Endothelial cell of umbilical vein (primary cell): ENCODE data around the gene PDE11A. TPM values are rescaled to one million over a fixed set of nuclear protein-coding genes. Genes with fewer than 3 reads are reported as not detected.

Source experiments
- BruUV-seq: library from RNA; stranded (reverse); fragments of 400-500 nt; replicated peaks from 2 replicates; lab custom pipeline; 2021; lab: Mats Ljungman, UMichigan
- CTCF ChIA-PET: fragments of 300-600, 350-600 bp; sonication (Branson Sonifier 250); formaldehyde crosslinking; loops from one replicate; lab custom pipeline; 2021; ENCODE audit warnings: antibody characterized with exemption, inconsistent platforms; lab: Charles Lee
- POLR2A ChIA-PET: fragments of 300-600, 350-600 bp; sonication (Branson Sonifier 250); formaldehyde crosslinking; loops from one replicate; lab custom pipeline; 2021; ENCODE audit warnings: antibody characterized with exemption, inconsistent platforms; lab: Charles Lee
- DNase-seq: peaks from one replicate; pipeline ENCODE4 v3.0.0-alpha.2; 2011; ENCODE audit warnings: low read depth, low spot score
- FAIRE-seq: peaks from 2 replicates; lab custom pipeline; 2011; peaks lifted over from hg19 to GRCh38; lab: Jason Lieb, UNC
- H2AFZ ChIP-seq: 2 replicates; pipeline ENCODE4 v1.6.0; 2012; ENCODE audit warnings: low read depth, low read length, control low read depth, inconsistent platforms
- H3K27ac ChIP-seq: 2 replicates; pipeline ENCODE4 v1.5.1; 2011; ENCODE audit warnings: low read depth, mild to moderate bottlenecking, control low read depth, low read length, moderate library complexity; ENCODE audit not compliant: insufficient read depth
- H3K27me3 ChIP-seq, 2 experiments: 2 replicates each; pipeline versions ENCODE4 v1.6.0 to v1.6.1; 2011; ENCODE audit warnings: low read length in 2 of 2, mixed read lengths in 1 of 2; ENCODE audit not compliant: control insufficient read depth in 2 of 2, insufficient read depth in 2 of 2
- H3K36me3 ChIP-seq, 2 experiments: 2 replicates in 1 of 2; 3 replicates in 1 of 2; pipeline ENCODE4 v1.5.1; 2011; ENCODE audit warnings: low read length in 2 of 2, mild to moderate bottlenecking in 1 of 2, moderate library complexity in 1 of 2; ENCODE audit not compliant: control insufficient read depth in 2 of 2, insufficient read depth in 2 of 2; ENCODE audit errors: extremely low read depth in 1 of 2
- H3K4me1 ChIP-seq: 3 replicates; pipeline ENCODE4 v1.5.1; 2011; ENCODE audit warnings: mild to moderate bottlenecking, low read length; ENCODE audit not compliant: control insufficient read depth, insufficient read depth; ENCODE audit errors: extremely low read depth
- H3K4me2 ChIP-seq: 2 replicates; pipeline ENCODE4 v1.6.1; 2011; ENCODE audit warnings: low read length, control low read depth, mixed read lengths; ENCODE audit not compliant: insufficient read depth
- H3K4me3 ChIP-seq, 3 experiments: fragments of 200-600 bp in 1 of 3; sonication (generic), shearing (Covaris generic) in 1 of 3; replicated peaks in 1 of 3; 2 replicates each; pipeline ENCODE4 v1.5.1; 2011 to 2016; ENCODE audit warnings: control low read depth in 3 of 3, low read length in 3 of 3, mild to moderate bottlenecking in 2 of 3, inconsistent platforms in 1 of 3, low read depth in 1 of 3, moderate library complexity in 1 of 3; ENCODE audit not compliant: insufficient read depth in 1 of 3
- H3K79me2 ChIP-seq: 2 replicates; pipeline ENCODE4 v1.6.0; 2012; ENCODE audit warnings: low read length, inconsistent platforms; ENCODE audit not compliant: control insufficient read depth, insufficient read depth
- H3K9ac ChIP-seq: replicated peaks from 2 replicates; pipeline ENCODE3; 2011; ENCODE audit warnings: low read length, control low read depth; ENCODE audit not compliant: insufficient read depth; ENCODE audit errors: extremely low read depth
- H3K9me1 ChIP-seq: replicated peaks from 3 replicates; pipeline ENCODE4 v1.6.0; 2011; ENCODE audit warnings: mild to moderate bottlenecking, low read length; ENCODE audit not compliant: control insufficient read depth, insufficient read depth; ENCODE audit errors: extremely low read depth
- H3K9me3 ChIP-seq: replicated peaks from 2 replicates; pipeline ENCODE4 v1.5.1; 2012; ENCODE audit warnings: low read length, inconsistent platforms; ENCODE audit not compliant: control insufficient read depth, insufficient read depth
- H4K20me1 ChIP-seq: replicated peaks from 2 replicates; pipeline ENCODE3; 2011; ENCODE audit warnings: mild to moderate bottlenecking, low read length; ENCODE audit not compliant: control insufficient read depth, insufficient read depth; ENCODE audit errors: extremely low read depth
- CTCF ChIP-seq, 2 donors: IDR thresholded peaks; 1 replicate in 1 of 2; 2 replicates in 1 of 2; pipeline ENCODE4 v1.5.1; 2011; ENCODE audit warnings: low read length in 2 of 2, mild to moderate bottlenecking in 2 of 2, moderate library complexity in 2 of 2, control low read depth in 1 of 2, inconsistent platforms in 1 of 2, low read depth in 1 of 2; ENCODE audit not compliant: insufficient read depth in 1 of 2; ENCODE audit errors: extremely low read depth in 1 of 2
- EZH2 ChIP-seq: IDR thresholded peaks from 2 replicates; pipeline ENCODE4 v1.6.1; 2012; ENCODE audit warnings: borderline replicate concordance, low read depth, mild to moderate bottlenecking, moderate library complexity, low read length, inconsistent platforms; ENCODE audit not compliant: severe bottlenecking
- FOS ChIP-seq: IDR thresholded peaks from 2 replicates; pipeline ENCODE4 v1.6.1; 2011; ENCODE audit warnings: mild to moderate bottlenecking, low read length, moderate library complexity, borderline replicate concordance; ENCODE audit not compliant: insufficient read depth
- GATA2 ChIP-seq: IDR thresholded peaks from 2 replicates; pipeline ENCODE4 v1.7.0; 2011; ENCODE audit warnings: low read depth, mild to moderate bottlenecking, moderate library complexity, mixed read lengths, low read length; ENCODE audit not compliant: insufficient read length, insufficient read depth
- JUN ChIP-seq: IDR thresholded peaks from 2 replicates; pipeline ENCODE4 v1.6.1; 2011; ENCODE audit warnings: borderline replicate concordance, low read depth; ENCODE audit not compliant: insufficient read length, insufficient read depth
- MAX ChIP-seq: IDR thresholded peaks from 2 replicates; pipeline ENCODE4 v1.6.1; 2011; ENCODE audit not compliant: insufficient read depth, insufficient read length
- MYC ChIP-seq: IDR thresholded peaks from one replicate; pipeline ENCODE4 v1.6.1; 2011; ENCODE audit warnings: mild to moderate bottlenecking, low read depth, low read length
- POLR2A ChIP-seq: IDR thresholded peaks from 2 replicates; pipeline ENCODE4 v1.6.1; 2012; ENCODE audit warnings: low read depth, mild to moderate bottlenecking, control low read depth, low read length
- POLR2AphosphoS5 ChIP-seq: IDR thresholded peaks from 2 replicates; pipeline ENCODE4 v1.6.1; 2012; ENCODE audit warnings: low read depth, mild to moderate bottlenecking, control low read depth, low read length, moderate library complexity; ENCODE audit not compliant: insufficient read depth
- dilution Hi-C: fragments of 300-500 bp; cut with MboI; formaldehyde crosslinking; loops from one replicate; pipeline ENCODE4 v1.15.0; 2019; ENCODE audit warnings: low sequenced_read_pairs; ENCODE audit not compliant: extremely low pct_ligation_motif_present
- intact Hi-C: fragments of 100-400 bp; cut with micrococcal nuclease; formaldehyde crosslinking; loops from one replicate; pipeline ENCODE4 v1.10.0; 2022
- polyA plus RNA-seq, 4 experiments: library from polyadenylated mRNA; depleted of rRNA in 3 of 4; stranded (reverse) in 3 of 4; unstranded in 1 of 4; fragments of >200 nt; gene quantifications; 2 replicates each; pipeline versions ENCODE4 v1.2.1 to v1.2.3, GENCODE V29; 2011 to 2012; ENCODE audit warnings: missing spikeins in 1 of 4
- total RNA-seq: library from RNA; stranded (reverse); gene quantifications from 2 replicates; pipeline ENCODE4 v1.2.3, GENCODE V29; 2021

PDE11A gene
- total and polyA plus RNA-seq, 2 donors (not counting 3 experiments of a cell fraction or from before 2014, with no cell fraction given) = 0.07 to 0.51 TPM

- Histone ChIP-seq H3K4me2 (no peak overlapping the region), H3K4me1 (no peaks in the 10 kb centered on the region), H3K27me3 (no peaks in the 10 kb centered on the region), H3K79me2 (no peaks in the 10 kb centered on the region), H2AFZ (no peak overlapping the region), H3K27ac (no peak overlapping the region), H3K9me3 (no peaks in the 10 kb centered on the region), H3K9me1 (no peaks in the 10 kb centered on the region), H3K4me3 (no peak overlapping the region), H3K9ac (no peak overlapping the region), H3K36me3 (no peaks in the 10 kb centered on the region), H4K20me1 (no peaks in the 10 kb centered on the region)
- DNase-seq = no peak
- ChIA-PET POLR2A (no interaction called here), CTCF (no interaction called here)
- FAIRE-seq = no peak
- dilution Hi-C loops (no loop called here), intact Hi-C loops (no loop called here)
- BruUV-seq = no TSS peak
- no peak for TF ChIP-seq EZH2
- no peak for TF ChIP-seq CTCF (IDR thresholded peaks at IDR 0.05; ENCODE audit: extremely low read depth in 1 of 2, insufficient read depth in 1 of 2, low read depth in 1 of 2, low read length in 2 of 2)
- no peak for TF ChIP-seq POLR2A
- no peak for TF ChIP-seq MYC
- no peak for TF ChIP-seq JUN
- TF ChIP-seq GATA2 = no peak
- no peak for TF ChIP-seq MAX
- no peak for TF ChIP-seq FOS
- TF ChIP-seq POLR2AphosphoS5 = no peak
These were observed 461.2 kb downstream of the PDE11A start for GRCh38 chr2:177611310-177611886.
